H9 (cell line): ENCODE measurements around the gene OR2T35. TPM values are rescaled to one million over a fixed set of nuclear protein-coding genes. Genes with fewer than 3 reads are reported as not detected.

ENCODE experiments used
- DNase-seq: peaks from one replicate; pipeline ENCODE4 v3.0.0-alpha.2; 2017
- H2AFZ ChIP-seq: one replicate; pipeline ENCODE4 v1.6.1; 2013; ENCODE audit warnings: mild to moderate bottlenecking, low read length, control low read depth, moderate library complexity
- H2AK5ac ChIP-seq: 2 replicates; pipeline ENCODE4 v1.6.1; 2013; ENCODE audit warnings: low read length, control low read depth, mixed read lengths; ENCODE audit not compliant: insufficient read length
- H2BK120ac ChIP-seq: one replicate; pipeline ENCODE4 v1.6.1; 2013; ENCODE audit warnings: low read depth, mild to moderate bottlenecking, low read length, control low read depth, inconsistent platforms; ENCODE audit not compliant: poor library complexity, severe bottlenecking
- H2BK12ac ChIP-seq: 2 replicates; pipeline ENCODE4 v1.6.1; 2013; ENCODE audit warnings: low read length, control low read depth, mixed read lengths, low read depth; ENCODE audit not compliant: insufficient read length
- H2BK15ac ChIP-seq: 2 replicates; pipeline ENCODE4 v1.6.1; 2013; ENCODE audit warnings: low read depth, low read length, control low read depth
- H2BK20ac ChIP-seq: one replicate; pipeline ENCODE4 v1.6.1; 2013; ENCODE audit warnings: low read depth, mild to moderate bottlenecking, low read length, control low read depth, inconsistent platforms; ENCODE audit not compliant: poor library complexity, severe bottlenecking
- H2BK5ac ChIP-seq: 2 replicates; pipeline ENCODE4 v1.6.1; 2013; ENCODE audit warnings: low read length, control low read depth, mixed read lengths; ENCODE audit not compliant: insufficient read length
- H3K14ac ChIP-seq: 2 replicates; pipeline ENCODE4 v1.6.1; 2013; ENCODE audit warnings: low read length, control low read depth; ENCODE audit not compliant: insufficient read depth
- H3K18ac ChIP-seq: 2 replicates; pipeline ENCODE4 v1.6.1; 2013; ENCODE audit warnings: low read depth, mild to moderate bottlenecking, mixed read lengths, low read length, control low read depth; ENCODE audit not compliant: insufficient read length
- H3K23ac ChIP-seq: 2 replicates; pipeline ENCODE4 v1.6.1; 2013; ENCODE audit warnings: low read length, control low read depth, mixed read lengths, low read depth; ENCODE audit not compliant: insufficient read length
- H3K23me2 ChIP-seq: 2 replicates; pipeline ENCODE4 v1.6.1; 2013; ENCODE audit warnings: low read depth, mild to moderate bottlenecking, mixed read lengths, low read length, control low read depth; ENCODE audit not compliant: insufficient read length, poor library complexity, severe bottlenecking
- H3K27ac ChIP-seq: 2 replicates; pipeline ENCODE4 v1.5.1; 2013; ENCODE audit warnings: low read length, control low read depth, mixed read lengths, low read depth; ENCODE audit not compliant: insufficient read length
- H3K27me3 ChIP-seq: 2 replicates; pipeline ENCODE4 v1.6.1; 2013; ENCODE audit warnings: low read length, control low read depth, inconsistent platforms; ENCODE audit not compliant: insufficient read depth
- H3K4ac ChIP-seq: 2 replicates; pipeline ENCODE4 v1.6.1; 2013; ENCODE audit warnings: low read depth, mild to moderate bottlenecking, control low read depth, inconsistent platforms, low read length, moderate library complexity
- H3K4me1 ChIP-seq: 2 replicates; pipeline ENCODE4 v1.6.1; 2013; ENCODE audit warnings: low read length, control low read depth, inconsistent platforms; ENCODE audit not compliant: insufficient read depth
- H3K4me2 ChIP-seq: 2 replicates; pipeline ENCODE4 v1.6.1; 2013; ENCODE audit warnings: low read length, control low read depth, mixed read lengths; ENCODE audit not compliant: insufficient read length, insufficient read depth
- H3K56ac ChIP-seq: 2 replicates; pipeline ENCODE4 v1.6.1; 2013; ENCODE audit warnings: low read depth, mild to moderate bottlenecking, mixed read lengths, low read length, control low read depth; ENCODE audit not compliant: insufficient read length
- H3K79me1 ChIP-seq: 2 replicates; pipeline ENCODE4 v1.6.1; 2013; ENCODE audit warnings: low read depth, mild to moderate bottlenecking, moderate library complexity, low read length, control low read depth, inconsistent platforms; ENCODE audit not compliant: insufficient read depth, poor library complexity, severe bottlenecking
- H3K79me2 ChIP-seq: 2 replicates; pipeline ENCODE4 v1.6.1; 2013; ENCODE audit warnings: low read length, control low read depth, inconsistent platforms; ENCODE audit not compliant: insufficient read depth
- H3K9ac ChIP-seq: 2 replicates; pipeline ENCODE4 v1.6.1; 2013; ENCODE audit warnings: low read length, control low read depth, mixed read lengths; ENCODE audit not compliant: insufficient read length; ENCODE audit errors: extremely low read depth
- H3K9me3 ChIP-seq: one replicate; pipeline ENCODE4 v1.6.1; 2013; ENCODE audit warnings: low read depth, low read length, inconsistent platforms; ENCODE audit not compliant: control insufficient read depth
- H3T11ph ChIP-seq: one replicate; pipeline ENCODE4 v1.6.1; 2013; ENCODE audit warnings: mild to moderate bottlenecking, low read length, control low read depth, inconsistent platforms
- H4K20me1 ChIP-seq: one replicate; pipeline ENCODE4 v1.6.1; 2013; ENCODE audit not compliant: control insufficient read depth, insufficient read length, insufficient read depth
- H4K5ac ChIP-seq: 2 replicates; pipeline ENCODE4 v1.6.1; 2013; ENCODE audit warnings: low read depth, mild to moderate bottlenecking, mixed read lengths, low read length, control low read depth; ENCODE audit not compliant: insufficient read length
- H4K8ac ChIP-seq: replicated peaks from 2 replicates; pipeline ENCODE4 v1.6.1; 2013; ENCODE audit warnings: low read length, control low read depth, mixed read lengths, low read depth; ENCODE audit not compliant: insufficient read length
- H4K91ac ChIP-seq: 2 replicates; pipeline ENCODE4 v1.6.1; 2013; ENCODE audit warnings: low read depth, mild to moderate bottlenecking, moderate library complexity, mixed read lengths, low read length, control low read depth; ENCODE audit not compliant: insufficient read length
- H3K27ac Mint-ChIP-seq, 3 experiments: 2 replicates in 2 of 3; 3 replicates in 1 of 3; pipeline ENCODE4 v1.8.0; 2020 to 2021; ENCODE audit warnings: mixed read lengths in 3 of 3, mild to moderate bottlenecking in 1 of 3, moderate library complexity in 1 of 3
- H3K27me3 Mint-ChIP-seq: 2 replicates; pipeline ENCODE4 v1.8.0; 2021; ENCODE audit warnings: low read depth, mild to moderate bottlenecking, moderate library complexity, mixed read lengths
- H3K36me3 Mint-ChIP-seq, 3 experiments: 2 replicates in 2 of 3; 3 replicates in 1 of 3; pipeline ENCODE4 v1.8.0; 2020 to 2021; ENCODE audit warnings: low read depth in 3 of 3, mixed read lengths in 3 of 3; ENCODE audit not compliant: insufficient read depth in 1 of 3
- H3K4me1 Mint-ChIP-seq, 2 experiments: 2 replicates each; pipeline ENCODE4 v1.8.0; 2020; ENCODE audit warnings: mixed read lengths in 2 of 2
- H3K4me3 Mint-ChIP-seq, 2 experiments: 2 replicates in 1 of 2; 3 replicates in 1 of 2; pipeline ENCODE4 v1.8.0; 2020 to 2021; ENCODE audit warnings: mild to moderate bottlenecking in 2 of 2, mixed read lengths in 2 of 2, moderate library complexity in 1 of 2
- H3K9me3 Mint-ChIP-seq, 2 experiments: 2 replicates in 1 of 2; 3 replicates in 1 of 2; pipeline ENCODE4 v1.8.0; 2020; ENCODE audit warnings: mild to moderate bottlenecking in 2 of 2, mixed read lengths in 2 of 2, moderate library complexity in 1 of 2
- CTCF ChIP-seq: fragments of 200-600 bp; sonication (generic); conservative IDR thresholded peaks from 3 replicates; pipeline ENCODE4 v1.8.0; 2021; ENCODE audit warnings: antibody characterized with exemption, mild to moderate bottlenecking
- WGBS: extraction: QIAGEN DNeasy Blood & Tissue Kit; methylation state at CpG from one replicate; pipeline ENCODE4 v1.1.7; 2013; ENCODE audit warnings: missing lambda C conversion rate, low lambda C conversion rate, mixed read lengths; ENCODE audit not compliant: insufficient read length; ENCODE audit errors: extremely low coverage; 5-methylcytosine and 5-hydroxymethylcytosine counted together
- total RNA-seq: library from RNA; stranded (reverse); gene quantifications from 2 replicates; pipeline ENCODE4 v1.2.1, GENCODE V29; 2021

Gene OR2T35
- total RNA-seq, 1 experiment from 2014 or later, result not detected

DNA sequence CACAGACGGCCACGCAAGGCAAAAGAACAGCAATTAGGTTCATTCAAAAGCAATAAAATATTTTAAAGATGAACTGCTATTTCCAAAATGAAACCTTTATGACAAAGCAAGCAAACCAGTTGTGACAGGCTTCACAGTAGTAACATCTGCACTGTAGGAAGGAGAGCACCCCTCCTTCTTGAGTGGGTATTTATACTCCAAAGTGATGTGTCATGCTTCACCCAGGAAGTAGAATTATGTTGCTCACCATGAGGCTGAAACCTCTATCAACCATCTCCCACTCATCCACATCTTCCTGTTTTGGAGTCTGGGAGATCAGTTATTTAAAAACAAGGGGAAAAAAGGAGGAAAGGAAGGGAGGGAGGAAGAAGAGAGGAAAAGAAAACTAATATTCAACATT, 48.5 kb downstream of the OR2T35 start:
- H2AFZ ChIP-seq, result no peak overlapping the region
- no peaks in the 10 kb centered on the region for H3K23me2 ChIP-seq
- no peak overlapping the region for H3K18ac ChIP-seq
- peaks cover 2 to 20% (median 6%) of the 10 kb centered on the region in 3 experiments; a peak in 3 of 7 replicates for H3K36me3 Mint-ChIP-seq
- no peak for TF ChIP-seq CTCF
- no peaks in the 10 kb centered on the region for H3K27me3 ChIP-seq
- no peak overlapping the region for H3K4ac ChIP-seq
- H3K9me3 Mint-ChIP-seq, result peaks cover 71 to 78% of the 10 kb centered on the region in 2 experiments
- no peak overlapping the region for H2BK120ac ChIP-seq
- H3K23ac ChIP-seq, result no peak overlapping the region
- H4K5ac ChIP-seq, result no peak overlapping the region
- no peaks in the 10 kb centered on the region; the same call in 1 of the 2 replicates for H3K27me3 Mint-ChIP-seq
- peaks cover 75% of the 10 kb centered on the region for H3K9me3 ChIP-seq
- no peak overlapping the region for H2BK20ac ChIP-seq
- no peaks in the 10 kb centered on the region for H4K20me1 ChIP-seq
- H2BK5ac ChIP-seq, result no peak overlapping the region
- no peak overlapping the region for H3K4me2 ChIP-seq
- H2BK12ac ChIP-seq, result no peak overlapping the region
- H3K27ac ChIP-seq, result no peak overlapping the region
- H3K27ac Mint-ChIP-seq, result no peak overlapping the region
- DNase-seq, result no peak
- no peak overlapping the region for H3K14ac ChIP-seq
- H3K9ac ChIP-seq, result no peak overlapping the region
- H3T11ph ChIP-seq, result no peak overlapping the region
- H3K4me1 ChIP-seq, result no peaks in the 10 kb centered on the region
- no peaks in the 10 kb centered on the region for H3K4me1 Mint-ChIP-seq
- no peak overlapping the region for H3K56ac ChIP-seq
- H2BK15ac ChIP-seq, result no peak overlapping the region
- no CpG with 5 or more reads among the region's 2 CpGs for WGBS
- no peaks in the 10 kb centered on the region for H3K79me2 ChIP-seq
- no peak overlapping the region for H4K8ac ChIP-seq
- no peak overlapping the region for H4K91ac ChIP-seq
- no peaks in the 10 kb centered on the region for H3K79me1 ChIP-seq
- no peak overlapping the region for H3K4me3 Mint-ChIP-seq
- no peak overlapping the region for H2AK5ac ChIP-seq
